Liver (tissue), 9 donors: Measurements from ENCODE around the gene HPS5. TPM values are rescaled to one million over a fixed set of nuclear protein-coding genes. Genes with fewer than 3 reads are reported as not detected.

Experiments used
- DNase-seq: peaks from one replicate; pipeline ENCODE4 v3.0.0-alpha.2; 2017; ENCODE audit warnings: low spot score
- H3K27ac ChIP-seq, 2 donors: one replicate each; pipeline ENCODE4 v1.7.0; 2013; ENCODE audit warnings: inconsistent platforms in 2 of 2, low read length in 2 of 2, control low read depth in 1 of 2, low read depth in 1 of 2, mild to moderate bottlenecking in 1 of 2
- H3K27me3 ChIP-seq, 4 donors: one replicate each; pipeline versions ENCODE4 v1.6.1 to v1.7.0; 2013; ENCODE audit warnings: low read length in 3 of 4, inconsistent platforms in 1 of 4, mild to moderate bottlenecking in 1 of 4, moderate library complexity in 1 of 4; ENCODE audit not compliant: control insufficient read depth in 4 of 4, insufficient read depth in 4 of 4
- H3K36me3 ChIP-seq, 4 donors: one replicate each; pipeline versions ENCODE4 v1.6.1 to v1.7.0; 2013; ENCODE audit warnings: low read length in 3 of 4, mild to moderate bottlenecking in 3 of 4, low read depth in 1 of 4, moderate library complexity in 1 of 4; ENCODE audit not compliant: control insufficient read depth in 4 of 4, insufficient read depth in 3 of 4
- H3K4me1 ChIP-seq, 4 donors: one replicate each; pipeline versions ENCODE4 v1.6.1 to v1.7.0; 2013; ENCODE audit warnings: low read length in 3 of 4, mild to moderate bottlenecking in 3 of 4, moderate library complexity in 1 of 4; ENCODE audit not compliant: control insufficient read depth in 4 of 4, insufficient read depth in 4 of 4
- H3K4me3 ChIP-seq, 3 donors: one replicate each; pipeline versions ENCODE4 v1.6.1 to v1.7.0; 2013; ENCODE audit warnings: low read length in 3 of 3, control low read depth in 1 of 3, low read depth in 1 of 3, mild to moderate bottlenecking in 1 of 3
- H3K9ac ChIP-seq, 2 donors: one replicate each; pipeline ENCODE4 v1.7.0; 2013; ENCODE audit warnings: low read length in 2 of 2, mild to moderate bottlenecking in 2 of 2, moderate library complexity in 2 of 2, control low read depth in 1 of 2, low read depth in 1 of 2
- H3K9me3 ChIP-seq, 4 donors: one replicate each; pipeline versions ENCODE4 v1.6.1 to v1.7.0; 2013; ENCODE audit warnings: low read length in 3 of 4; ENCODE audit not compliant: control insufficient read depth in 4 of 4
- ATF3 ChIP-seq: IDR thresholded peaks from 2 replicates; pipeline ENCODE4 v1.6.1; 2016; ENCODE audit warnings: antibody characterized with exemption
- CTCF ChIP-seq: fragments of 150-350 bp; IDR thresholded peaks from 2 replicates; pipeline ENCODE4 v1.5.1; 2017; ENCODE audit warnings: improper control_type of control experiment, low read depth, low read length; ENCODE audit not compliant: missing input control
- EGR1 ChIP-seq, 2 donors: IDR thresholded peaks; 2 replicates each; pipeline ENCODE4 v1.6.1; 2016 to 2018; ENCODE audit warnings: antibody characterized with exemption in 2 of 2, low read depth in 2 of 2
- FOXA1 ChIP-seq: IDR thresholded peaks from 2 replicates; pipeline ENCODE4 v1.6.1; 2016; ENCODE audit warnings: antibody characterized with exemption
- FOXA2 ChIP-seq: IDR thresholded peaks from 2 replicates; pipeline ENCODE4 v1.6.1; 2016; ENCODE audit warnings: antibody characterized with exemption
- GABPA ChIP-seq, 2 donors: IDR thresholded peaks in 1 of 2; conservative IDR thresholded peaks in 1 of 2; 2 replicates each; pipeline ENCODE4 v1.6.1; 2016; ENCODE audit warnings: antibody characterized with exemption in 2 of 2, mild to moderate bottlenecking in 1 of 2, moderate library complexity in 1 of 2
- HNF4A ChIP-seq, 2 donors: conservative IDR thresholded peaks; 2 replicates each; pipeline ENCODE4 v1.6.1; 2016; ENCODE audit warnings: antibody characterized with exemption in 2 of 2, mild to moderate bottlenecking in 2 of 2
- HNF4G ChIP-seq: IDR thresholded peaks from 2 replicates; pipeline ENCODE4 v1.6.1; 2016; ENCODE audit warnings: antibody characterized with exemption
- JUND ChIP-seq, 2 donors: IDR thresholded peaks; 2 replicates each; pipeline ENCODE4 v1.6.1; 2016; ENCODE audit warnings: antibody characterized with exemption in 2 of 2
- MAX ChIP-seq: IDR thresholded peaks from 2 replicates; pipeline ENCODE4 v1.6.1; 2016; ENCODE audit warnings: antibody characterized with exemption
- NR2F2 ChIP-seq: IDR thresholded peaks from 2 replicates; pipeline ENCODE4 v1.6.1; 2016; ENCODE audit warnings: antibody characterized with exemption
- RAD21 ChIP-seq, 2 donors: IDR thresholded peaks; 2 replicates each; pipeline ENCODE4 v1.6.1; 2016; ENCODE audit warnings: antibody characterized with exemption in 2 of 2, mild to moderate bottlenecking in 2 of 2
- REST ChIP-seq: IDR thresholded peaks from 2 replicates; pipeline ENCODE4 v1.6.1; 2016; ENCODE audit warnings: antibody characterized with exemption, mild to moderate bottlenecking
- RXRA ChIP-seq, 2 donors: IDR thresholded peaks; 2 replicates each; pipeline ENCODE4 v1.6.1; 2017 to 2018; ENCODE audit warnings: antibody characterized with exemption in 2 of 2, mild to moderate bottlenecking in 1 of 2
- SP1 ChIP-seq: IDR thresholded peaks from 2 replicates; pipeline ENCODE4 v1.6.1; 2018; ENCODE audit warnings: antibody characterized with exemption, mild to moderate bottlenecking
- TAF1 ChIP-seq: conservative IDR thresholded peaks from 2 replicates; pipeline ENCODE4 v1.6.1; 2016; ENCODE audit warnings: antibody characterized with exemption, mild to moderate bottlenecking
- YY1 ChIP-seq: IDR thresholded peaks from 2 replicates; pipeline ENCODE4 v1.6.1; 2016; ENCODE audit warnings: antibody characterized with exemption, mild to moderate bottlenecking
- ZBTB33 ChIP-seq: IDR thresholded peaks from 2 replicates; pipeline ENCODE4 v1.6.1; 2016; ENCODE audit warnings: antibody characterized with exemption
- WGBS: extraction: QIAGEN DNeasy Blood & Tissue Kit; methylation state at CpG from one replicate; pipeline ENCODE4 v1.1.7; 2013; 5-methylcytosine and 5-hydroxymethylcytosine counted together
- polyA plus RNA-seq, 2 donors: library from polyadenylated mRNA; stranded (reverse) in 1 of 2; unstranded in 1 of 2; fragments of 200-250 nt in 1 of 2; fragments of >200 nt in 1 of 2; fragmentation: Nextera tagmentation in 1 of 2; extraction: Ambion mirVana in 1 of 2; gene quantifications; one replicate each; pipeline versions ENCODE4 v1.2.1 to v1.2.3, GENCODE V29; 2013 to 2015
- total RNA-seq, 2 donors: library from RNA; depleted of rRNA; stranded (reverse); fragments of >200 nt; gene quantifications; one replicate each; pipeline ENCODE4 v1.2.3, GENCODE V29; 2014
- donor health status: healthy.
- donor health status: healthy.
- donor health status: healthy.
- donor health status: healthy.
- donor health status: healthy.

HPS5 gene
- total and polyA plus RNA-seq, 4 donors: 15.7 to 134 (median 24.2) TPM

GRCh38 chr11:18347471-18348125, 25.7 kb upstream of the HPS5 start (continued):
- TF ChIP-seq ZBTB33 (no peak), YY1 (no peak), MAX (no peak), JUND (IDR thresholded peaks at IDR 0.05) (no peak), HNF4A (conservative IDR thresholded peaks at IDR 0.05) (no peak), RAD21 (IDR thresholded peaks at IDR 0.05) (no peak), FOXA1 (no peak), SP1 (no peak)

- 91% methylated on average over 3 of the region's 3 CpGs for WGBS
Measured at GRCh38 chr11:18332891-18333290, 11.0 kb upstream of the HPS5 start.

More at GRCh38 chr11:18332891-18333290, 11.0 kb upstream of the HPS5 start:
- no peaks in the 10 kb centered on the region for H3K9me3 ChIP-seq
- TF ChIP-seq MAX (no peak), ATF3 (no peak), SP1 (no peak), FOXA1 (no peak), ZBTB33 (no peak), RAD21 (IDR thresholded peaks at IDR 0.05) (no peak), CTCF (no peak), FOXA2 (no peak), YY1 (no peak), JUND (IDR thresholded peaks at IDR 0.05) (no peak), HNF4G (no peak), REST (no peak), HNF4A (conservative IDR thresholded peaks at IDR 0.05) (no peak), EGR1 (IDR thresholded peaks at IDR 0.05; ENCODE audit: low read depth in 2 of 2) (no peak), TAF1 (no peak), GABPA (IDR thresholded peaks at IDR 0.05 in 1 of 2, conservative IDR thresholded peaks at IDR 0.05 in 1 of 2) (no peak), NR2F2 (no peak), RXRA (IDR thresholded peaks at IDR 0.05) (no peak)
- no peaks in the 10 kb centered on the region for H3K27me3 ChIP-seq
- DNase-seq: no peak
- H3K4me1 ChIP-seq: no peaks in the 10 kb centered on the region
- no peak overlapping the region for H3K27ac ChIP-seq
- peaks cover 12 to 53% (median 34%) of the 10 kb centered on the region in 4 donors for H3K36me3 ChIP-seq
- H3K9ac ChIP-seq: no peak overlapping the region
- no peak overlapping the region for H3K4me3 ChIP-seq
